HepG2 (cell line): ENCODE measurements around the gene SMARCA2. TPM values are rescaled to one million over a fixed set of nuclear protein-coding genes. Genes with fewer than 3 reads are reported as not detected.
A peak's percentile ranks its signal among the peaks of the same experiment; 100 is the strongest.

ENCODE experiments used
- CREBL2 ChIP-seq: sonication (generic); formaldehyde crosslinking; IDR thresholded peaks from 2 replicates; pipeline ENCODE4 v1.8.1; 2023; ENCODE audit warnings: missing genetic modification reagents, mild to moderate bottlenecking, borderline replicate concordance
- DR1 ChIP-seq: sonication (generic); formaldehyde crosslinking; IDR thresholded peaks from 2 replicates; pipeline ENCODE4 v1.8.0; 2021; ENCODE audit warnings: mild to moderate bottlenecking, missing genetic modification reagents, inconsistent platforms
- ETV5 ChIP-seq: IDR thresholded peaks from 2 replicates; pipeline ENCODE4 v1.6.1; 2018; ENCODE audit warnings: missing biosample characterization, missing genetic modification reagents, inconsistent platforms, borderline replicate concordance
- GABPB1 ChIP-seq: IDR thresholded peaks from 2 replicates; pipeline ENCODE4 v1.6.1; 2016; ENCODE audit warnings: mild to moderate bottlenecking, missing genetic modification reagents, moderate library complexity, missing compliant biosample characterization
- GATAD1 ChIP-seq: IDR thresholded peaks from 2 replicates; pipeline ENCODE4 v1.6.1; 2016; ENCODE audit warnings: missing genetic modification reagents, missing compliant biosample characterization
- ISX ChIP-seq: sonication (generic); formaldehyde crosslinking; conservative IDR thresholded peaks from 2 replicates; pipeline ENCODE4 v1.5.0; 2020; ENCODE audit warnings: missing genetic modification reagents
- MIER3 ChIP-seq: IDR thresholded peaks from 2 replicates; pipeline ENCODE4 v1.6.1; 2016; ENCODE audit warnings: missing compliant biosample characterization, borderline replicate concordance
- MYPOP ChIP-seq: sonication (generic); formaldehyde crosslinking; IDR thresholded peaks from 2 replicates; pipeline ENCODE4 v1.8.1; 2023; ENCODE audit warnings: mild to moderate bottlenecking, moderate library complexity, missing genetic modification reagents
- NCOA5 ChIP-seq: sonication (generic); formaldehyde crosslinking; IDR thresholded peaks from 2 replicates; pipeline ENCODE4 v1.4.0; 2020; ENCODE audit warnings: missing genetic modification reagents
- NFYB ChIP-seq: sonication (generic); formaldehyde crosslinking; IDR thresholded peaks from 2 replicates; pipeline ENCODE4 v1.4.0; 2020; ENCODE audit warnings: missing genetic modification reagents
- POGK ChIP-seq: sonication (generic); formaldehyde crosslinking; conservative IDR thresholded peaks from 2 replicates; pipeline ENCODE4 v1.8.0; 2022; ENCODE audit warnings: mild to moderate bottlenecking, moderate library complexity, missing genetic modification reagents
- SMC3 ChIP-seq: IDR thresholded peaks from 2 replicates; pipeline ENCODE4 v1.6.1; 2011; ENCODE audit warnings: low read length, improper control_type of control experiment
- STAG1 ChIP-seq: sonication (generic); formaldehyde crosslinking; IDR thresholded peaks from 2 replicates; pipeline ENCODE4 v1.4.0; 2020; ENCODE audit warnings: missing genetic modification reagents
- TERF1 ChIP-seq: sonication (generic); formaldehyde crosslinking; IDR thresholded peaks from 2 replicates; pipeline ENCODE4 v1.8.0; 2022; ENCODE audit warnings: mild to moderate bottlenecking, missing genetic modification reagents, moderate library complexity
- TRIM22 ChIP-seq: fragments of 450-650 bp; IDR thresholded peaks from 2 replicates; pipeline ENCODE4 v1.6.1; 2017
- ZNF24 ChIP-seq: fragments of 450-650 bp; IDR thresholded peaks from 2 replicates; pipeline ENCODE4 v1.6.1; 2017; ENCODE audit warnings: antibody characterized with exemption, mild to moderate bottlenecking
- ZNF441 ChIP-seq: sonication (generic); formaldehyde crosslinking; IDR thresholded peaks from 2 replicates; pipeline ENCODE4 v1.7.0; 2021; ENCODE audit warnings: missing genetic modification reagents, borderline replicate concordance
- ZNF451 ChIP-seq: sonication (generic); formaldehyde crosslinking; IDR thresholded peaks from 2 replicates; pipeline ENCODE4 v1.5.0; 2020; ENCODE audit warnings: mild to moderate bottlenecking, missing genetic modification reagents
- ZNF7 ChIP-seq: IDR thresholded peaks from 2 replicates; pipeline ENCODE4 v1.6.1; 2016; ENCODE audit warnings: missing biosample characterization, missing genetic modification reagents
- ZNF737 ChIP-seq: sonication (generic); formaldehyde crosslinking; IDR thresholded peaks from 2 replicates; pipeline ENCODE4 v1.5.0; 2020; ENCODE audit warnings: missing genetic modification reagents, mild to moderate bottlenecking, borderline replicate concordance
- polyA plus RNA-seq, 8 experiments: library from polyadenylated mRNA; depleted of rRNA in 3 of 8; stranded (reverse) in 7 of 8; unstranded in 1 of 8; fragments of >200 nt; fragmentation: Illumina TruSeq in 4 of 8; extraction: Trizol in 4 of 8; gene quantifications; 2 replicates each; pipeline versions ENCODE4 v1.2.1 to v1.2.3, GENCODE V29; 2011 to 2016; ENCODE audit warnings: low read depth in 4 of 8, missing spikeins in 1 of 8, mixed read lengths in 1 of 8; ENCODE audit not compliant: insufficient read depth in 1 of 8
- total RNA-seq, 5 experiments: library from RNA; depleted of rRNA; stranded (reverse); fragments of >200 nt; fragmentation: Illumina TruSeq; extraction: Trizol; gene quantifications; 2 replicates each; pipeline ENCODE4 v1.2.3, GENCODE V29; 2016; ENCODE audit warnings: low read depth in 1 of 5

Gene SMARCA2
- total and polyA plus RNA-seq, 2 of the 13 experiments (the other 11 are each of a cell fraction or from before 2014, with no cell fraction given) = 22.5 to 23.7 TPM

- peak; percentile 75 for TF ChIP-seq POGK (CRISPR knock-in tag)
- TF ChIP-seq ISX (CRISPR knock-in tag) = 0 out of 2 replicates have a peak, but pooled peaks have one; percentile 50
- TF ChIP-seq CREBL2 = 0 out of 2 replicates have a peak, but pooled peaks have one; percentile 22
- TF ChIP-seq MYPOP (CRISPR knock-in tag) = peak; percentile 32; the same call in 1 of the 2 replicates
- 0 out of 2 replicates have a peak, but pooled peaks have one; percentile 76 for TF ChIP-seq ZNF451
- TF ChIP-seq SMC3 = no peak
- no peak for TF ChIP-seq TRIM22
- TF ChIP-seq ETV5 (CRISPR knock-in tag) = no peak; the same call in 1 of the 2 replicates
- TF ChIP-seq STAG1 = peak; percentile 11; the same call in 1 of the 2 replicates
- peak; percentile 60 for TF ChIP-seq GABPB1 (CRISPR knock-in tag)
- no peak for TF ChIP-seq NCOA5 (CRISPR knock-in tag)
- no peak for TF ChIP-seq DR1 (CRISPR knock-in tag)
- TF ChIP-seq ZNF24 = no peak
- TF ChIP-seq NFYB = peak; percentile 35; the same call in 1 of the 2 replicates
- TF ChIP-seq GATAD1 (CRISPR knock-in tag) = peak; percentile 48; the same call in 1 of the 2 replicates
- no peak for TF ChIP-seq TERF1 (CRISPR knock-in tag)
- peak; percentile 39; the same call in 1 of the 2 replicates for TF ChIP-seq MIER3
- peak; percentile 24; the same call in 1 of the 2 replicates for TF ChIP-seq ZNF7 (CRISPR knock-in tag)
- TF ChIP-seq ZNF441 (CRISPR knock-in tag) = 0 out of 2 replicates have a peak, but pooled peaks have one; percentile 17
- 0 out of 2 replicates have a peak, but pooled peaks have one; percentile 6 for TF ChIP-seq ZNF737
Observed at GRCh38 chr9:2241836-2242741, 226.9 kb downstream of the SMARCA2 start (continued).
